Fibroblast of upper back skin (primary cell): ENCODE data around the gene ITGB7.
"Not testable (repeated sequence)": the region's sequence is repeated elsewhere in the genome, so short reads cannot be mapped to it uniquely, and the experiment has no call there.

Source experiments
- DNase-seq: peaks from one replicate; pipeline ENCODE4 v3.0.0-alpha.2; 2013

Gene ITGB7

DNA sequence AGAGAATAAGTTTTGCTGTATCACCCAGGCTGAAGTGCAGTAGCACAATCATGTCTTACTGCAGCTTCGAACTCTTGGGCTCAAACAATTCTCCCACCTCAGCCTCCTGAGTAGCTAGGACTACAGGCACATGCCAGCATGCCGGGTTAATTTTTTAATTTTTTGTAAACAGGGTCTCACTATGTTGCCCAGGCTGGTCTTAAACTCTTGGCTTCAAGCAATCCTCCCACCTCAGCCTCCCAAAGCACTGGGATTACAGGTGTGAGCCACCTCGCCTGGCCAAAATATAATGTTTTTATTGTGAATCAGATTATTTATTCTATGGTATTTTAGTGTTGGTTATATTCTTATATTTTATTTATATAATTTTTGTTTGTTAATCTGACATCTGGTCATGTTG is 30.3 kb downstream of the ITGB7 start:
- DNase-seq, result no peak

DNA sequence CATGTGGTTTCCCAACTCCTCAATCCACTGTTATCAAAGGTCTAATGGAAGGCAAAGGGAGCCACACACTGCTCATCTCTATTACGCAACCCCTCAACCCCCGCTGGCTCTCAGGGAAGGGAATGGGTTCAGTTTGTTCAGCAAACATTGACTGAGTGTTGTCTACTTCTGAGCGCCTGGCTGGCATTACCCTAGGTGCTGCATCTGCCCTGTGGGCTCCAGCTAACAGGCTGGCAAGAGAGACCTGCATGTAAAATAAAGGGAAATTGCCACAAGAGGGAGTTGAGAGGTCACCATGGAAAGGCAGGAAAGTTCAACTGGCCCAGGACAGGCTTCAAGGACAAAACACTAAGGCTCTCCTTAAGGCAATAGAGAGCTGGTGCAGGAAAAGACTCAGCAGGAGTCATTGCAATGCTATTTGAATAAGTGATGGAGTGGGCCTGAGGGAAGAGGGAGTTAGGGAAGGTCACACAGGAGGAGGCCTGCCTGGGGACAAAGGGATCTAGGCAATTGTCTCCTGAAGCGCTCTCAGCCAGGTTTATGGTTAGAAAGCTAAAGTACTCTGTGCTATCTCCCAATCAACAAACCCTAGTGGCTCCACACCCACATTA is 32.1 kb downstream of the ITGB7 start:
- peak; percentile 47 for DNase-seq

DNA sequence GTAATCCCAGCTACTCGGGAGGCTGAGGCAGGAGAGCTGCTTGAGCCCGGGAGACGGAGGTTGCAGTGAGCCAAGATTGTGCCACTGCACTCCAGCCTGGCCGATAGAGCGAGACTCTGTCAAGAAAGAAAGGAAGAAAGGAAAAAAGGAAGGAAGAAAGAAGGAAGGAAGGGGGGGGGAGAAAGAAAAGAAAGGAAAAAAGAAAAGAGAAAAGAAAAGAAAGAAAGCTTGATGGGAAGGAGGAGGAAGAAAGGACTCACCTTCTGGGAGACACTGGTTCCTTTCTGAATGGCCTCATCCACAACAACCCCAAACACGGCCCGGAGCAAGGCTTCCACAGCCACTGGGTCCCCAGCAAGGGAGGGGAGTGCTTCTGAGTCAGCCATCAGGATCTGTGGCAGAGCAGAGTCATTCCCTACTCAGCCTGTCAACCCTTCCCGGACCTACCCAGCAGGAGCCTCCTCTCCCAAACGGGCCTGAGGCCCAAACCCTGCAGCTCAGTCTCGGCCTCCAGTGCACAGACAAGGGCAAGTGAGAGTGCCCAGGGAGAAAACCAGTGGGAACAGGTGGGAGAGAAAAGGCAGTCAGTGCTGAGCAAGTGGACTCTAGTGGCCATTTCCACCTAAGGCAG is 33.9 kb downstream of the ITGB7 start:
- peak; percentile 18 for DNase-seq

DNA sequence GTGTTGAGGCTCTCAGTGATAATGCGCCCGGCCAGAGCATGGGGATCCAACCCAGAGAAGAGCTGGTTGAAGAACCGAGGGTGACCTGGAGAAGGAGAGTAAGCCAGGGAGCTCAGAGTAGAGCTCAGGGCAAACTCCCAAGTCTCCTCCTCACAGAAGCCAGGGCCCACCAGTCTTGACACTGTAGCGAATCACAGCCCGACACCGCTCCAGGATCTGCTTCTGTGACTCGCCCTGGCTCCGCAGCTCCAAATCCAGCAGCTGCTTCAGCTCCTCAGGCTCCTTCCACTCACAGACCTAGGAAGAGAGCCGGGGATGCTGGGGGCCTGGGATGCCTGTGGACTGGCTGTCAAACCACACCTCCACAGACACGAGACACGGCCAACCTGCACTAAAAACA is 34.7 kb downstream of the ITGB7 start:
- peak; percentile 83 for DNase-seq

DNA sequence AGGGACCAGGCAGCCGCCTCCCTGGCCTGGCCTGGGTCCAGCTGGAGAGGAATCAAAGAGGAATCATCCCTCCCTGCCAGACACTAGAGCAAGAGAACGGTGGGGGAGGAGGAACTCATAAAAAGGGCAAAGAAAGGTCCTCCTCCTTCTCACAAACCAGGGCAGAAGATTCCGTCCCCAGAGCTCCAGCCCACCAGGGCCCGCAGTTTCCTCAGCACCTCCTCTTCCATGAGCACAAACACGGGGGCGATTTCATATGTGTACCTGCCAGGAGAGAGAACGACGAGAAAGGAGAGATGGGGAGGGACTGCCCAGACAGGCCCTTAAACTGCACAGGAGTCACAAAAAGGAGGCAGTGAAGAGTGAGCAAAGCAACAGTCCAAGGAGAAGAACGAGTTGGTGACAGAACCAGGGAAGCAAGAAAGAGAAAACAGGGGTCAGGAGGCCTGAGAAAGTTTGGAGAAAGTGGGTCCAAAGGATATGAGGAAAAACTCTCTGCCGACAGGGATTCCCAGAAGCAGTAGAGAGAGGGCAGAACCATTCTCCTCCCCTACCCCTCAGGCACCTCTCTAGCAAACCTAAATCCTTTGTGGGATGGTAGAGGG is 35.2 kb downstream of the ITGB7 start:
- peak; percentile 32 for DNase-seq

DNA sequence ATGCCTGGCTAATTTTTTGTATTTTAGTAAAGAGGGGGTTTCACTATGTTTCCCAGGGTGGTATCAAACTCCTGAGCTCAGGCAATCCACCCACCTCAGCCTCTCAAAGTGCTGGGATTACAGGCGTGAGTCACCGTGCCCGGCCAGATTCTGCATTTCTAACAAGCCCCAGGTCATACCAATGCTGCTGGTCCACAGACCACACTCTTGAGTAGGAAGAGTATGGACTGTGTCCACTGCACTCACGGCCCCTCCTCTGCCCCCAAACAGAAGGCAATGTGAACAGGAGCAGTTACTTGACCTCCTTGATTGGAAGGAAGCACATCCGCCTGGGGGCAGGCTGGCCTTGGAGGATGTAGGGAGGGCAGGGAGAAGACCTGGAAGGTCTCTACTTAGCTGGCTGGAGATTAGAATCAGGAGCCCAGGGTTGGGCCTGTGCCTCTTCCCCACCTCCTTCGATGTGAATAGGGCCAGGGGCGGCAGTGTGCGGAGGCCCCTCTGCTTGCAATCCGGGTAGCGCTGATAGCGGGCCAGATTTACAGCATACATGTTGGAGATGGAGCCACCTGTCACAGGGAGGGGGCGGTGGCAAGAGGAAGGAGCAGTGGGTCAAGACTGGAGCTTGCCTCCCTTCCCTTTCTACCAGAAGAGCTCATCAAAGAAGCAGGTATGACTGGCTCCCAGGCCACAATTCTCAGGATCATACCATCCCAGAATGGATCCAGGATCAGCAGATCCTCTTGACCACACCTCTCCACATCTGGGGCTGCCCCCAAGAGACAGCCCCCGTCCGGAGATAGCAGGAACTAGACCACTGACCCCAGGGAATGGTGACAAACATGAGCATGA is 36.0 kb downstream of the ITGB7 start:
- DNase-seq, result no peak

DNA sequence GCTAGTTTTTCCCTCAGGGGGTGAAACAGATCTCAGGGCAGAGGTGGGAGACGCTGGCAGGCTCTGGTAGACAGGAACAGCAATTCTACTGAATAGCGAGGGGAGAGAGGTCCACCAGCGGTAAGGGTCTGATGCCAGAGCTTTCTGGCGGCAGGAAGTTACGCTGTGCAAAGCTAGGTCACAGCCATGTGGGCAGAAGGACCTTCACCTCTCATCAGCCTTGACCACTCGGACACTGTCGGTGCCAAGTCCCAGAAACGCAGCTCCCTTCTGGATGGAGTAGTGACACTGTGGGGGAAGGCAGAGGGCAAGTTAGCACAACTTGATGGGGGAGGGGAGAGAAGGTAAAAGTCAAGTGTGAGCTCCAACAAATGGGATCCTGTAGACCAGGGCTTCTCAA is 36.8 kb downstream of the ITGB7 start:
- no peak for DNase-seq

DNA sequence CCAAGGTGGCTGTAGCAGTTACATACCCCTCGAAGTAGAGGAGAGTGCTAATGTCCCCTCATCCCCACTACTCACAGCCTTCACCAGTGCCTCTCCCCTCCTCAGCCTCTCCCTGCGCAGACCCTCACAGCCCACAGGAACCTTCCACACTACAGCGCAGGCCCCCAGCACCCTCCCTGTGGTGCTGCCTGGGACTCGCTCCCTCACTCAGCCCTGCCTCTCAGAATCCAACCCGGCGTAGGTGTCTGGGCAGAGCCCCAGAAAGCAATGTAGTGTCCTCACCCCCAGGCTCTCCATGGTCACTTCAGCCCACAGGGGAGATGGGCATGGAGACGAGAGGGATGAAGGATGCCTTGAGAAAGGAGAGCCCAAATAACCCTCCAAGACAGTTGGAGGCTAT is 37.4 kb downstream of the ITGB7 start:
- no peak for DNase-seq

DNA sequence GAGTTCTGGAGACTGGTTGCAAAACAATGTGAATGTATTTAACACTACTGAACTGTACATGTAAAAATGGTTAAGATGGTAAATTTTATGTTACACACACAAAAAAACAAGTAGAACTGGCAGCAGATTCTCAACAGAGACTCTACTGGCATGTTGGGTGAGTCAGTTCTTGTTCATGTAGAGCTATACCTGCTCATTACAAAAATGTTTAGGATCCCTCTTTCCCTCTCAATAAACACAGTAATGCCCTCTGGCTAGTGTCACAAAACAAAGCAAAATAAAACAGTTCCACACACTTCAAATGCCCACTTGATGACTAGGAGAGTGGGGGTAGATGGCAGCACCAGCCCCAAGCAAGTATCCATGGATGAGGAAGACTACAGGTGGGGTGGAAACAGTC is 40.2 kb downstream of the ITGB7 start:
- DNase-seq, result no peak

DNA sequence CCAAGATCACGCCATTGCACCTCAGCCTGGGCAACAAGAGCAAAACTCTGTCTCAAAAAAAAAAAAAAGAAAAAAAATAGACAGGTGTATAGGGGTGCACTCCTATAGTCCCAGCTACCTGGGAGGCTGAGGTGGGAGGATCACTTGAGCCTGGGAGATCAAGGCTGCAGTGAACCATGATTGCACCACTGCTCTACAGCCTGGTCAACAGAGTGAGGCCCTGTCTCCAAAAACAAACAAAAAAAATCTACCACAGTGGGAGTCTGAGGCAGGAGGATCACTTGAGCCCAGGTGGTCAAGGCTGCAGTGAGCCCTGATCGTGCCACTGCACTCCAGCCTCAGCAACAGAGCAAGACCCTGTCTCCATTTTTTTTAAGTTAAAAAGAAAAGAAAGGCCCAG is 44.0 kb downstream of the ITGB7 start:
- DNase-seq, result not testable (repeated sequence)

DNA sequence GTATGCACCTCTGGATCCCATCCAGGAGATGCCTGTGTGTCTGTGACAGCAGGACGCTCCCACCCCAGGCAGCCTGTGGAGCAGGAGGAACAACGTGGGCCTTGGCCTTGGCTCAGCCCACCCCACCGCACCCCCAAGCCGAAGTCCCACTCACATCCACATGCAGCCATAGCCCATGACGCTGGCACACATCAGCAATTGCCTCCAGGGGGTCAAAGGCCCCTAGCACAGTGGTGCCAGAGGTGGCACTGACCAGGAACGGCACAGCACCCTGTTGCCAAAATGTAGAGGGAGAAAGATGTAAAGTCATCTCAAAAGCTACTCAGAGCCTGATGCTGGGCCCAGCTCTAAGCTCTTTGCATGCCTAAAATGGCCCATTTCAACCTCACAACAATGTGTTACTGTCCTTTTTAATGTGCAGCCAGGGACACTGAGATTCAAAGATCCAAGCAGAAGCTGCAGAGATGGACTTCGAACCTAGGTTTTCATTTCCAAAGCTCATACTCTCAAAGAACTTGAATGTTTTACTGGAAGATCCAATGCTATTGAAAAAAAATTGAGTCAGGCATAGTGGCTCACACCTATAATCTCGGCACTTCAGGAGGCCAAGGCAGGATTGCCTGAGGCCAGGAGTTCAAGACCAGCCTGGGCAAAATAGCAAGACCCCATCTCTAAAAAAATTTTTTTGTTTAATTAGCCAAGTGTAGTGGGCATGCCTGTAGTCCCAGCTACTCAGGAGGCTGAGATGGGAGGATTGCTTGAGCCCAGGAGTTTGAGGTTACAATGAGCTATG is 45.7 kb downstream of the ITGB7 start:
- no peak for DNase-seq

DNA sequence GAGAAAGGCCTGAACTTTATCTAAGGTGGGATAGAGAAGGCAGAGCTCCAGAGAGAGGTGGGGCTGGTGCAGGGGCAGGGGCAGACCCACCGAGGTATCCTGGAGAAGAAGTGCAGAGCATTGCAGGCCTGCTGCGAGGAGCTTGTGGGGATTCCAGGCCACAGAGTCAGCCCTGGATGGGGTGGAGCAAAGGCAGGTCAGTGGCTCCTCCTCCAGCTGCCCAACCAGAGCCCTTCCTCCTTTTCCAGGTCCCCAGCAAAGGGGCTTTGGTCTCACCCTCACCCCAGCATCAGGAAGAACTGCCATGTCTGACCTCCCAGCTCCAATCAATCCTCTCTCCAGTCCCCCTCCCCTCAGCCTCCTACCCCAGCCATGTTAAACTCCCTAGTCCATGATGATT is 46.4 kb downstream of the ITGB7 start:
- DNase-seq, result no peak

DNA sequence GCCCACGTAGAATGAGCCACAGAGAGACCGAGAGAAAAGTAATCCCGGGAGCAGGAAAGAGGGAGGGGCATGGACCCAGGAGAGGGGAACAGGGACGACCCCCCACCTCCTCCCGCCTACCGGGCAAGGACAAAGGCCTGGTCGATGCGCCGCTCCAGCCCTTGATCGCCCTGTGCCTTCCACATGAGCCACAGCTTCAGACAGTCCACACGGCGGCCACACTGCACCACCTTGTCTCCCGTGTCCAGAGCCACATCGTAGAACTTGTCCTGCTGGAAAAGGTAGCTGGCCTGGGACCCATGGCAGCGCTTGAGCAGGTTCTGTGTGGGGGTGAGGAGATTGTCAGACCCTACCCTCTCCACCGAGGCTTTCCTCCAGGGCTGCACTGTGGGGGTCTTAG is 47.1 kb downstream of the ITGB7 start:
- DNase-seq, result no peak

DNA sequence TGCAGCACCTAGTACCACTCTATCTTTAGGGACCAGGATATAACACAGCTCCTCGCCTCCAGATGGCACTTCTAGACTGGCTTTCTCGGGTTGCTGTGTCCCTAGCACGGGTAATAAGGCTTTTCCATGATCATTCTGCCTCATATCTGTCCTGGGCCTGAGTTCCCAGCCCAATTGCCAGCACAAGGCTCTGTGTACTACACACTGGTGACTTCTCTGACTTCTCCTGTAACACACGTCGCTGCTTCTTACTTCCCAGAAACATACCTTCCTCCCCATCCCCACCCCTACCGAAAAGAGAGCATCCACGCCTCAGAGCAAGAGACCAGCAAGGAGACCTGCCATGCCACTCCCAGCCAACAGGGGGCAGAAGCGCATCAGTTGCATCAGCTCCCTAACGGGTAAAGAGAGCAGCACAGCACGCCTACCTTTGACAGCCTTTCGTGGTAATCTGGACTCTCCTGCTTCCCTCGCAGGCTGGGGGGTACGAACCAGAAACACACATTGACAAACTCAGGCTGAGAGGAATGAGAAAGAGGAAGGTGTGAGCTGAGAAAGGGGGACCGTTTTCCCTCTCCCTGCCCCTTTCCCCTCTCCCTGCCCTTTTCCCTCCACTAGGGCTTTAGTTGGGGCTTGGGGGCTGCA is 47.7 kb downstream of the ITGB7 start:
- DNase-seq, result peak; percentile 84

DNA sequence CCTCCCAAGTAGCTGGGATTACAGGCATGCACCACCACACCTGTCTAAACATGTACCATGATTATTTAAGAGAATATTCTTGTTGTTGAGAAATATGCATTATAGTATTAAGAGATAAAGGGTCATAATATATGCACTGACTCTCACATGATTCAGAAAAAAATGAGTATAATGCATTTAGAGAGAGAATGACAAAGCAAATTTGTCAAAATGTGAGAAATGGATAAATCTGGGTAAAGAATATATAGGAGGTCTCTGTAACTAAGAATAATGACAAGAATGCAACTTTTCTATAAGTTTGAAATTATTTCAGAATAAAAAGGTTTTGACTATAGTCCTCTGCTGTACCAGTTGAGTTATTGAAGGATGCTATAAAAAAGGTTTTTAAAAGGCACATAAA is 54.7 kb downstream of the ITGB7 start:
- no peak for DNase-seq

DNA sequence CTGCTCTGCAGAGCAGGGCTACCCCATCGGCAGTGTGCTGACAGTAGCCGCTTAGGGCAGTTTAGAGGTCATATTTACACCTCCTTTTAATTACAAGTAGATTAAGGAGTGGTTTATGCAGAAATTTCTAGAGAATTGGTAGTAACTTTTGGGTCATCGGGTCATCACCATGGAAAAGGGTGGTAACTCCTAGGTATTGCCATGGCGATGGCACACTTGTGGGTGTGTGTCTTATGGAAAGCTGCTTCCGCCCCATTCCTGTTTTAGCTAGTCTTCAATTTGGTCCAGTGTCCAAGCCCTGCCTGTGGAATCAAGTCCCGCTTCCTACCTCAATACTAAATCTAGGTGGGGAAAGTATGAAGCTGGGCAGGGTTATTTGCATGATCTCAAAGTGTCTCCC is 56.0 kb downstream of the ITGB7 start:
- DNase-seq, result no peak

DNA sequence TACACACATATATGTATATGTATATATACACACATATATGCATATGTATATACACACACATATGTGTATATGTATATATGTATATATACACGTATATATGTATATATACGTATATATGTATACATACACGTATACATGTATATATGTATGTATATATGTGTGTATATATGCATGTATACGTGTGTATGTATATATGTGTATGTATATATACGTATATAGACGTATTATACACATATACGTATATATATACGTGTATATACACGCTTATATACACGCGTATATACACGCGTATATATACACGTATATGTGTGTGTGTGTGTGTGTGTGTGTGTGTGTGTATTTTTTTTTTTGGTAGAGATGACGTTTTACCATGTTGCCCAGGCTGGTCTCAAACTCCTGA is 59.4 kb downstream of the ITGB7 start:
- no peak for DNase-seq

DNA sequence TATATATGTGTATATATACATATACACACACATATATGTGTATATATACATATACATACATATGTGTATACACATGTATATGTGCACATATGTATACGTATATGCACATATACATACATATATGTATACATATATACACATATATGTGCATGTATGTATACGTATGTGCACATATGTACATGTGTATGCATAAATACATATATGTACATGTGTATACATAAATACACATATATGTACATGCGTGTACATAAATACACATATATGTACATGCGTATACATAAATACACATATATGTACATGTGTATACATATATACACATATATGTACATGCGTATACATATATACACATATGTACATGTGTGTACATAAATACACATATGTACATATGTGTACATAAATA is 59.9 kb downstream of the ITGB7 start:
- no peak for DNase-seq

DNA sequence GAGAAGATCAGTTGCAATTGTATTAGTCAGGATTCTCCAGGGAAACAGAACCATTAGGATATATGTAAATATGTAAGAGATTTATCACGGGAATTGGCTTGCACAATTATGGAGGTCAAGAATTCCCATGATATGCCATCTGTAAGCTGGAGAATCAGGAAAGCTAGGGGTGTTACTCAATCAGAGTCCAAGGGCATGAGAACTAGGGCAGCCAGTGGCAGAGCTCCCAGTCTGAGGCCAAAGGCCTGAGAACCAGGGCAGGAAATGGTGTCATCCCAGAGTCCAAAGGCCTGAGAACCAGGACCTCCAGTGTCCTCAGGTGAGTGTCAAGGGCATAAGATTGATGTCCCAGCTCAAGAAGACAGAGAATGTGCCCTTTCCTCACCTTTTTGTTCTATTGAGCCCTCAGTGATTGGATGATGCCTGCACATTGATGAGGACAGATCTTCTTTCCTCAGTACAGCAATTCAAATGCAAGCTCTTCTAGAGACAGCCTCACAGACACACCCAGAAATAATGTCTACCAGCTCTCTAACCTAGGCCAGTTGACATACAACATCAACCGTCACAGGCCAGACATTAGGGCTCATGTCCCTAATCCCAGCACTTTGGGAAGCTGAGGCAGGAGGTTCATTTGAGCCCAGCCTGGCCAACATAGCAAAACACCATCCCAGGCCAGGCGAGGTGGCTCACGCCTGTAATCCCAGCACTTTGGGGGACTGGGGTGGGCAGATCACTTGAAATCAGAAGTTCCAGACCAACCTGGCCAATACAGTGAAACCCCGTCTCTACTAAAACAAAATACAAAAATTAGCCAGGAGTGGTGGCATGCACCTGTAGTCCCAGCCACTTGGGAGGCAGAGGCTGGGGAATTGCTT is 61.4 kb downstream of the ITGB7 start:
- peak; percentile 19 for DNase-seq

DNA sequence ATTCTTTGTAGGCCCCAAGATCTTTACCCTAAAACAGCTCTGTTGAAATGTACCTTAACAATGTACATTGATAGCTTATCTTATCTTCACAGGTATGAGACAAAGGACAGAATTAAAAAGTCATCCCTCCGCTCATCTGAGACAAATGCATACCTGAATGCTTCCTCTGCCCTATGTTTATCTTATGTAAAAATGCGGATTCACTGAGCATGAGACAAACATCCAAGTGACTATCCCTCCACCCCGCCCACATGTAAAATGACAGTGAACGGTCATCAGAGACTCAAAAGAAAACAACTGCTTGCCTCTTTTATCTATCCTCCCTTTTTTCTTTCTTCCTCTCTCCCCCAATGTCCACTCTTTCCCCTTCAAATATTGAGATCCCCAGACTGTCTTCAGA is 63.7 kb downstream of the ITGB7 start:
- no peak for DNase-seq
